GM12878 (cell line): ENCODE results near the gene RO60. TPM values are rescaled to one million over a fixed set of nuclear protein-coding genes. Genes with fewer than 3 reads are reported as not detected.

Source experiments
- ATAC-seq: fragments of 200-7000 bp; cut with Tn5 transposase; 3 replicates; pipeline ENCODE4 v1.9.1; 2020; ENCODE audit warnings: mild to moderate bottlenecking, moderate library complexity
- BruUV-seq: library from RNA; stranded (reverse); fragments of 400-500 nt; replicated peaks from 2 replicates; lab custom pipeline; 2021; lab: Mats Ljungman, UMichigan
- CTCF ChIA-PET: fragments of 300-600 bp; sonication (Branson Sonifier 250); formaldehyde crosslinking; extraction: SDS; loops from one replicate; lab custom pipeline; 2021; ENCODE audit warnings: inconsistent platforms; lab: Yijun Ruan, JAX
- POLR2A ChIA-PET: fragments of 350-600 bp; formaldehyde crosslinking; extraction: SDS; loops from one replicate; lab custom pipeline; 2021; ENCODE audit warnings: inconsistent platforms; lab: Charles Lee
- RAD21 ChIA-PET: fragments of 300-600 bp; sonication (Branson Sonifier 250); formaldehyde crosslinking; loops from one replicate; lab custom pipeline; 2023; ENCODE audit warnings: antibody characterized with exemption; ENCODE audit not compliant: unreplicated experiment; lab: Charles Lee
- SMC1A ChIA-PET: fragments of 300-600 bp; sonication (Branson Sonifier 250); formaldehyde crosslinking; loops from one replicate; lab custom pipeline; 2023; ENCODE audit not compliant: unreplicated experiment, uncharacterized antibody; lab: Charles Lee
- DNase-seq: peaks from one replicate; pipeline ENCODE4 v3.0.0-alpha.2; 2011; ENCODE audit warnings: low read depth, low spot score
- FAIRE-seq: peaks from 3 replicates; lab custom pipeline; 2011; peaks lifted over from hg19 to GRCh38; lab: Jason Lieb, UNC
- H2AFZ ChIP-seq: 2 replicates; pipeline ENCODE4 v1.6.0; 2011; ENCODE audit warnings: low read depth, low read length, control low read depth; ENCODE audit not compliant: control insufficient read depth
- H3K27ac ChIP-seq: 2 replicates; pipeline ENCODE4 v1.5.1; 2011; ENCODE audit warnings: control low read depth; ENCODE audit not compliant: control insufficient read depth, insufficient read depth
- H3K27me3 ChIP-seq, 2 experiments: replicated peaks in 1 of 2; 2 replicates each; pipeline versions ENCODE4 v1.6.0 to v1.6.1; 2011; ENCODE audit warnings: low read length in 1 of 2; ENCODE audit not compliant: control insufficient read depth in 2 of 2, insufficient read depth in 2 of 2
- H3K36me3 ChIP-seq, 2 experiments: 2 replicates each; pipeline ENCODE4 v1.5.1; 2011; ENCODE audit warnings: low read length in 1 of 2; ENCODE audit not compliant: control insufficient read depth in 2 of 2, insufficient read depth in 2 of 2
- H3K4me1 ChIP-seq: 2 replicates; pipeline ENCODE4 v1.6.1; 2011; ENCODE audit warnings: mild to moderate bottlenecking, low read length, moderate library complexity, mixed read lengths; ENCODE audit not compliant: control insufficient read depth, insufficient read depth
- H3K4me2 ChIP-seq: 2 replicates; pipeline ENCODE4 v1.6.0; 2011; ENCODE audit warnings: control low read depth; ENCODE audit not compliant: control insufficient read depth, insufficient read depth
- H3K4me3 ChIP-seq: fragments of 200-600 bp; sonication (generic); 2 replicates; pipeline ENCODE4 v1.5.1; 2016
- H3K79me2 ChIP-seq: 2 replicates; pipeline ENCODE4 v1.6.0; 2011; ENCODE audit warnings: low read length; ENCODE audit not compliant: control insufficient read depth, insufficient read depth
- H3K9ac ChIP-seq: 2 replicates; pipeline ENCODE4 v1.8.0; 2011; ENCODE audit warnings: low read length, control low read depth, mixed read lengths; ENCODE audit not compliant: control insufficient read depth, insufficient read depth
- H3K9me3 ChIP-seq: replicated peaks from 3 replicates; pipeline ENCODE4 v1.5.1; 2011; ENCODE audit warnings: mild to moderate bottlenecking, low read length; ENCODE audit not compliant: control insufficient read depth, insufficient read depth
- H4K20me1 ChIP-seq: 2 replicates; pipeline ENCODE4 v1.6.0; 2011; ENCODE audit not compliant: control insufficient read depth, insufficient read depth
- ATF7 ChIP-seq: fragments of 450-650 bp; IDR thresholded peaks from 2 replicates; pipeline ENCODE4 v1.6.1; 2016; ENCODE audit warnings: low read depth, mild to moderate bottlenecking
- BCL11A ChIP-seq: IDR thresholded peaks from 2 replicates; pipeline ENCODE4 v1.6.1; 2011; ENCODE audit warnings: low read depth, low read length
- CREB1 ChIP-seq: IDR thresholded peaks from 2 replicates; pipeline ENCODE4 v1.6.1; 2012; ENCODE audit warnings: low read depth, mild to moderate bottlenecking, inconsistent platforms
- CREM ChIP-seq: IDR thresholded peaks from 2 replicates; pipeline ENCODE4 v1.6.1; 2014; ENCODE audit warnings: antibody characterized with exemption, low read depth
- FOXK2 ChIP-seq: fragments of 450-650 bp; IDR thresholded peaks from 2 replicates; pipeline ENCODE4 v1.6.1; 2017; ENCODE audit warnings: mild to moderate bottlenecking, moderate library complexity
- HCFC1 ChIP-seq: fragments of 150-350 bp; IDR thresholded peaks from 2 replicates; pipeline ENCODE4 v1.6.1; 2014; ENCODE audit warnings: low read length
- IRF3 ChIP-seq: fragments of 450-650 bp; IDR thresholded peaks from 2 replicates; pipeline ENCODE4 v1.6.1; 2014; ENCODE audit warnings: mild to moderate bottlenecking
- MAX ChIP-seq: IDR thresholded peaks from 2 replicates; pipeline ENCODE4 v1.6.1; 2012; ENCODE audit warnings: low read depth, low read length, improper control_type of control experiment
- NR2C1 ChIP-seq: fragments of 450-650 bp; IDR thresholded peaks from 2 replicates; pipeline ENCODE4 v1.6.1; 2017; ENCODE audit warnings: antibody characterized with exemption, mild to moderate bottlenecking, moderate library complexity
- PAX5 ChIP-seq: IDR thresholded peaks from 2 replicates; pipeline ENCODE4 v1.6.1; 2011; ENCODE audit warnings: low read depth, low read length, borderline replicate concordance
- PML ChIP-seq: IDR thresholded peaks from 2 replicates; pipeline ENCODE4 v1.6.1; 2012; ENCODE audit warnings: low read length, inconsistent platforms
- POLR2AphosphoS2 ChIP-seq: IDR thresholded peaks from 2 replicates; pipeline ENCODE4 v1.6.1; 2011; ENCODE audit warnings: low read depth, mild to moderate bottlenecking, low read length, improper control_type of control experiment, moderate library complexity
- SUZ12 ChIP-seq: fragments of 200-600 bp; sonication (generic); IDR thresholded peaks from one replicate; pipeline ENCODE4 v1.6.1; 2018; ENCODE audit warnings: antibody characterized with exemption, mild to moderate bottlenecking; ENCODE audit not compliant: unreplicated experiment
- USF2 ChIP-seq: IDR thresholded peaks from 2 replicates; pipeline ENCODE4 v1.6.1; 2011; ENCODE audit warnings: low read depth, low read length, improper control_type of control experiment, borderline replicate concordance
- ZBTB40 ChIP-seq: fragments of 450-650 bp; IDR thresholded peaks from 2 replicates; pipeline ENCODE4 v1.6.1; 2016; ENCODE audit warnings: mild to moderate bottlenecking, moderate library complexity, borderline replicate concordance
- WGBS: methylation state at CpG from one replicate; pipeline ENCODE4 v1.1.6; 2016; ENCODE audit warnings: low lambda C conversion rate; ENCODE audit not compliant: insufficient replicate concordance, insufficient coverage; ENCODE audit errors: missing lambda C conversion rate; 5-methylcytosine and 5-hydroxymethylcytosine counted together
- in situ Hi-C: fragments of 300-500 bp; cut with MboI; formaldehyde crosslinking; loops from 9 replicates; pipeline ENCODE4 v1.14.3; 2018; ENCODE audit warnings: mixed read lengths
- intact Hi-C: fragments of 100-400 bp; cut with micrococcal nuclease; formaldehyde crosslinking; loops from one replicate; pipeline ENCODE4 v1.14.2; 2022; ENCODE audit not compliant: unreplicated experiment
- polyA plus RNA-seq, 11 experiments: library from polyadenylated mRNA; depleted of rRNA in 4 of 11; unstranded in 6 of 11; stranded (reverse) in 5 of 11; fragments of >200 nt; fragmentation: Nextera tagmentation in 4 of 11; fragmentation: Illumina TruSeq in 1 of 11; extraction: Ambion mirVana in 4 of 11; extraction: Trizol in 1 of 11; gene quantifications; 1 replicate in 1 of 11; 2 replicates in 10 of 11; pipeline versions ENCODE4 v1.2.1 to v1.2.3, GENCODE V29; 2011 to 2016; ENCODE audit warnings: inconsistent platforms in 2 of 11, missing spikeins in 2 of 11, low read depth in 1 of 11
- total RNA-seq, 4 experiments: library from RNA; depleted of rRNA in 3 of 4; stranded (reverse); fragments of >200 nt in 3 of 4; fragmentation: Illumina TruSeq in 1 of 4; extraction: Trizol in 1 of 4; gene quantifications; 2 replicates each; pipeline versions ENCODE4 v1.2.1 to v1.2.3, GENCODE V29; 2013 to 2021

RO60 gene
- total and polyA plus RNA-seq, 10 of the 15 experiments (the other 5 are each of a cell fraction or from before 2014, with no cell fraction given): 21.1 to 143 (median 83.1) TPM

- CTCF ChIA-PET: interaction anchor here (0.9 to 1.4 kb wide), 5 partner anchors 15 to 612 kb away, joined by 3 to 5 read pairs (median 4); partner anchors contain the start of gene GLRX2
- BruUV-seq: no TSS peak
- TF ChIP-seq ATF7 (no peak), SUZ12 (no peak), BCL11A (no peak), ZBTB40 (no peak), USF2 (no peak), NR2C1 (no peak), MAX (no peak), IRF3 (no peak), PML (no peak), FOXK2 (no peak), CREM (no peak), CREB1 (no peak), POLR2AphosphoS2 (no peak), HCFC1 (no peak), PAX5 (no peak)
Observed at GRCh38 chr1:193086342-193086741, 26.9 kb downstream of the RO60 start.

More at GRCh38 chr1:193086342-193086741, 26.9 kb downstream of the RO60 start:
- no peaks in the 10 kb centered on the region for H3K27me3 ChIP-seq
- POLR2A ChIA-PET: no interaction called here
- intact Hi-C loops (no loop called here), in situ Hi-C loops (no loop called here)
- ATAC-seq (no peak), FAIRE-seq (no peak), DNase-seq (no peak)
- H2AFZ ChIP-seq: no peak overlapping the region
- peaks cover 0 to 10% of the 10 kb centered on the region in 2 experiments; a peak in 2 of 4 replicates for H3K36me3 ChIP-seq
- RAD21 ChIA-PET: no interaction called here
- 96% methylated on average over 3 of the region's 3 CpGs for WGBS
- H3K4me1 ChIP-seq: peaks cover 11% of the 10 kb centered on the region; the same call in 1 of the 2 replicates
- no peaks in the 10 kb centered on the region for H4K20me1 ChIP-seq
- no peak overlapping the region for H3K4me2 ChIP-seq
- SMC1A ChIA-PET: interaction anchor here (1.2 to 5.2 kb wide), 6 partner anchors 9 to 63 kb away, joined by 3 to 24 read pairs (median 5); no protein-coding TSS in a partner anchor
- no peaks in the 10 kb centered on the region for H3K9me3 ChIP-seq
- no peak overlapping the region for H3K4me3 ChIP-seq
- H3K9ac ChIP-seq: no peak overlapping the region
- H3K27ac ChIP-seq: no peak overlapping the region
- H3K79me2 ChIP-seq: no peaks in the 10 kb centered on the region
